ENCODE measurements around the gene PARN.
"Not testable (repeated sequence)": the region's sequence is repeated elsewhere in the genome, so short reads cannot be mapped to it uniquely, and the experiment has no call there.

Gene PARN

DNA sequence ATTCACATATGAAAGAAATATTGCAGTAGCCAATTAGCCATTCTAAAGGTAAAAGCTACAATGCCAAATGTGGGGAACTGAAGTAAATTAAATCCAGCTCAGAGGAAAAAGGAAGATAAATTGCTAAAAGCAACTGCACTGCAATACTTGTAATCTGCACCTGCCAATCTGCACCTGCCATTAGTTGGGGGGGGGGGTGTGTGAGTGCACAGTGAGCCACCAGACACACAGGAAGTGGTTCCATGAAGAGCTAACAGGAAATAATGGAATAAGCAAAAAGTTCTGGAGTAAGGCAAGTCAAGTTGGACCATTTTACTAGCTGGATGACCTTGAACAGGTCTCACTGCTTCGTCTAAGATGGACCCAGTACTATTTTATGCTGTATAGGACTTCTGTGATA lies 191.8 kb downstream of the PARN start:
- DNase-seq (ENCODE audit: low read depth) = no peak
- H3K4me3 ChIP-seq (ENCODE audit: low read length) = no peak overlapping the region
- TF ChIP-seq, protein P1, sequence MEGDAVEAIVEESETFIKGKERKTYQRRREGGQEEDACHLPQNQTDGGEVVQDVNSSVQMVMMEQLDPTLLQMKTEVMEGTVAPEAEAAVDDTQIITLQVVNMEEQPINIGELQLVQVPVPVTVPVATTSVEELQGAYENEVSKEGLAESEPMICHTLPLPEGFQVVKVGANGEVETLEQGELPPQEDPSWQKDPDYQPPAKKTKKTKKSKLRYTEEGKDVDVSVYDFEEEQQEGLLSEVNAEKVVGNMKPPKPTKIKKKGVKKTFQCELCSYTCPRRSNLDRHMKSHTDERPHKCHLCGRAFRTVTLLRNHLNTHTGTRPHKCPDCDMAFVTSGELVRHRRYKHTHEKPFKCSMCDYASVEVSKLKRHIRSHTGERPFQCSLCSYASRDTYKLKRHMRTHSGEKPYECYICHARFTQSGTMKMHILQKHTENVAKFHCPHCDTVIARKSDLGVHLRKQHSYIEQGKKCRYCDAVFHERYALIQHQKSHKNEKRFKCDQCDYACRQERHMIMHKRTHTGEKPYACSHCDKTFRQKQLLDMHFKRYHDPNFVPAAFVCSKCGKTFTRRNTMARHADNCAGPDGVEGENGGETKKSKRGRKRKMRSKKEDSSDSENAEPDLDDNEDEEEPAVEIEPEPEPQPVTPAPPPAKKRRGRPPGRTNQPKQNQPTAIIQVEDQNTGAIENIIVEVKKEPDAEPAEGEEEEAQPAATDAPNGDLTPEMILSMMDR (conservative IDR thresholded peaks at IDR 0.05; ENCODE audit: low read length) = no peak

GRCh38 chr16:14437426-14437825 lies 192.6 kb downstream of the PARN start:
- DNase-seq (ENCODE audit: low read depth) = no peak

GRCh38 chr16:14436401-14436955 lies 193.6 kb downstream of the PARN start:
- TF ChIP-seq, protein P1 (conservative IDR thresholded peaks at IDR 0.05; ENCODE audit: low read length) = no peak
- DNase-seq (ENCODE audit: low read depth) = no peak
- no peak overlapping the region for H3K4me3 ChIP-seq (ENCODE audit: low read length)

More at GRCh38 chr16:14437426-14437825, 192.6 kb downstream of the PARN start:
- no peak overlapping the region for H3K4me3 ChIP-seq (ENCODE audit: low read length)
- TF ChIP-seq, protein P1 (conservative IDR thresholded peaks at IDR 0.05; ENCODE audit: low read length) = no peak

DNA sequence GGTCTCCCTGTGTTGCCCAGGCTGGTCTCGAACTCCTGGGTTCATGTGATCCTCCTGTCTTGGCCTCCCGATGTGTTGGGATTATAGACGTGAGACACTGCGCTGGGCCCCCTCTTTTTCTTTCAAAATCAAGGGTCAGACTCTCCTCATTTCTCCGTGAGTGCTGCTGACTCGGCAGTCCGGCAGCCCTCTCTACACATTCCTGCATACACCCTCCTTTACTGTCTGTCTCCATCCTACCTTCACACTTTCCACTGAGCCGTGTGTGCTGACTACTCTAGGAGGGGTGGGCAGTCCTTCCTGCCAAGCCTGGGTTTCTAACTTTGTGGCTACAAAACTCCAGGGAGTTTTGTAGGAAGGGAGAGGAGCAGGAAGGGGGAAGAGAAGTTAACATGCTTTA lies 195.2 kb downstream of the PARN start:
- no peak overlapping the region for H3K4me3 ChIP-seq (ENCODE audit: low read length)
- TF ChIP-seq, protein P1 (conservative IDR thresholded peaks at IDR 0.05; ENCODE audit: low read length) = no peak
- DNase-seq (ENCODE audit: low read depth) = no peak

DNA sequence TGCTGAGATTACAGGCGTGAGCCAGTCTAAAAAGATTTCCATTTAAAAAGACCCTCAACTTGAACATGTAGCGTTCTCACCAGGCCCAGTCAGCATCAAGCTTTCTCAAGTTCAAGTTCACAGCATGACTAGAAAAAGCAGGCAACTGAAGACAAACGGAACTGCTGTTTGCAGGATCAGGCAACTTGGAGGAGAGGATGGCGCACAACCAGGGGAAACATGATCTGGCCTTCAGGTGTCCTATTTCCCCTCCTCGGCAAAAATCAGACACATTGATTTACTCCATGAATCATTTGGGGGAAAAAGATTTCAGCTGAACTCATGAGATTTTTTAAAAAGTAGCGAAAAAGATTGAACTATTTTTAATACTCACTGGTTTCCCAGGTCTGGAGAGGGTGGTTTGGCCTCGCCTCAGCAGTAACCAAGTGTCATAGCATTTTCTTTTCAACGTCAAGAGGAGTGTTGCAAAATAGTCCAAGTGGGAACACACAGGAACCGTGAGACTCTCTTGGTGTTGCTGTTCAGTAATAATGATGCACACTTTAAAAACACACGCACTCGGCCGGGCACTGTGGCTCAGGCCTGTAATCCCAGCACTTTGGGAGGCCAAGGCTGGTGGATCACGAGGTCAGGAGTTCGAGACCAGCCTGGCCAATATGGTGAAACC lies 201.0 kb downstream of the PARN start:
- H3K4me3 ChIP-seq (ENCODE audit: low read length); DNase-seq (ENCODE audit: low read depth): not testable (repeated sequence)

DNA sequence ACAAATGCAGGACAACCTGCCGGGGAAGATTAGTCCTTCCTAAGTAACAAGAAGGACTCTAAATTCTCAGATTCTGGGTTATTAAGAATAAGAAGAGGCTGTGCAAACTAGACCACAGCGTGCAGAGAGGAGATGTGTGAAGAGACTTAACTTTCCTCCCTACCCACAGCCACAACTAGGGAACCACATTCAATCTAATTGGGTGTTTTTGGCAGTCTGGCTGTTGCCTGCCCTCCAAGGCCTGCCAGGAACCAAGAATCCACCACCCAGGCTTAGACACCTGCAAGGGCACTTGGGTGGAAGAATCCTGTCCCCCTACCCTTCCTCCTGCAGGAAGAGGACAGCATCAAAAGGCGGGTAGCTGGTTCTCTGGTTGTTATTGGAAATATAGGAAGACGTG lies 202.0 kb downstream of the PARN start:
- TF ChIP-seq, protein P1 (conservative IDR thresholded peaks at IDR 0.05; ENCODE audit: low read length) = no peak
- H3K4me3 ChIP-seq (ENCODE audit: low read length) = no peak overlapping the region
- DNase-seq (ENCODE audit: low read depth) = no peak

DNA sequence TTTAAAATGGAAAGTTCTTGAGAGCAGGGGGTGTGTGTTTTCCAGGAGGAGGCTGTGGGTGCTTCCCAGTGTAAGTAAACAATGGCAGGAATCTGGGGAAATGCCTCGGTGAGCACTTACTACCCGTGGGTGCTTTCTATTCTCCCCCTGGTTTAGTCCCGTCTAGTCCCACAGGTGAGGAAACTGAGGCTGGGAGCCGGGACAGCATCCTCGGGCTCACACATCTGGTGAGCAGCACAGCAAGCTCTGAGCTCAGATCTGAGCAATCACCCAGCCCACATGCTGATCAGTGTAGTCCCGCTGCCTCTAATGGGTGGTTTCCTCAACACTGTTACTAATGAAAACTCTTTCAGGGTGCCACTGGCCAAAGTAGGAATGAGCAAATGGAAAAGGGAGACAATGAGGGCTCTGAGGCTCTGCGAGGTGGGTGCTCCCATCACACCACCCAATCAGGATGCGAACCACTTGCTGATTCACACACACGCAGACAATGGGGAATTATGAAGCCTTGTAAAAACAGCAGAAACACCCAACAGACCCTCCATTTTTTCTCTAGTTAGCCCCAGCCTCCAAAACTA lies 202.6 kb downstream of the PARN start:
- H3K4me3 ChIP-seq (ENCODE audit: low read length) = no peak overlapping the region
- peak; percentile 29 for DNase-seq (ENCODE audit: low read depth)
- TF ChIP-seq, protein P1 (conservative IDR thresholded peaks at IDR 0.05; ENCODE audit: low read length) = no peak

Measured in AG10803 (cell line).